B cell (primary cell): Measurements from ENCODE around the gene AMACR.

Experiments used
- EZH2 ChIP-seq: IDR thresholded peaks from 2 replicates; pipeline ENCODE4 v1.6.1; 2012; ENCODE audit warnings: borderline replicate concordance, low read depth, mild to moderate bottlenecking, moderate library complexity, low read length; ENCODE audit not compliant: insufficient read depth, poor library complexity, severe bottlenecking
- TF ChIP-seq, protein P1 (sequence below): fragments of 200-600 bp; IDR thresholded peaks from one replicate; pipeline ENCODE4 v1.8.0; 2022; ENCODE audit warnings: antibody characterized with exemption, mild to moderate bottlenecking

DNA sequence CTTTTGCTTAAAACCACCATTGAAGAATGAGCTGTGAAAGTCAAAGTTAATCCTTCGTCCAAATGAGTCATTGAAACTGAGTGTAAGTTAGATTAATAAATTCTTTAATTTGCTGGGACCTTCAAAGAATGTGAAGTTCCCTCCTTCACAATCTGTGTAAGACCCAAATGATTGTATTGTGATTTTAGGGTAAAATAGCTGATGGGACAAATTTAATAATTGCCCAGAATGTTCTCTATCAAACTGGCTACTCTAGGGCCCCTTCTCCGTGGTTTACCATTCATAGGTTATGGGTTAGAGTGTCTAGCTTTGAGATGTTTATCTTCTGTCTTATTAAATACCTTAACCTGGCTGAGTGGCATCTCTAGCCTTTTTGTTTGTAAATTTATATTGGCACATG is 23.3 kb upstream of the AMACR start:
- TF ChIP-seq, protein P1, sequence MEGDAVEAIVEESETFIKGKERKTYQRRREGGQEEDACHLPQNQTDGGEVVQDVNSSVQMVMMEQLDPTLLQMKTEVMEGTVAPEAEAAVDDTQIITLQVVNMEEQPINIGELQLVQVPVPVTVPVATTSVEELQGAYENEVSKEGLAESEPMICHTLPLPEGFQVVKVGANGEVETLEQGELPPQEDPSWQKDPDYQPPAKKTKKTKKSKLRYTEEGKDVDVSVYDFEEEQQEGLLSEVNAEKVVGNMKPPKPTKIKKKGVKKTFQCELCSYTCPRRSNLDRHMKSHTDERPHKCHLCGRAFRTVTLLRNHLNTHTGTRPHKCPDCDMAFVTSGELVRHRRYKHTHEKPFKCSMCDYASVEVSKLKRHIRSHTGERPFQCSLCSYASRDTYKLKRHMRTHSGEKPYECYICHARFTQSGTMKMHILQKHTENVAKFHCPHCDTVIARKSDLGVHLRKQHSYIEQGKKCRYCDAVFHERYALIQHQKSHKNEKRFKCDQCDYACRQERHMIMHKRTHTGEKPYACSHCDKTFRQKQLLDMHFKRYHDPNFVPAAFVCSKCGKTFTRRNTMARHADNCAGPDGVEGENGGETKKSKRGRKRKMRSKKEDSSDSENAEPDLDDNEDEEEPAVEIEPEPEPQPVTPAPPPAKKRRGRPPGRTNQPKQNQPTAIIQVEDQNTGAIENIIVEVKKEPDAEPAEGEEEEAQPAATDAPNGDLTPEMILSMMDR, result no peak
- TF ChIP-seq EZH2, result no peak
